ENCODE results near the gene ASL.

DNA sequence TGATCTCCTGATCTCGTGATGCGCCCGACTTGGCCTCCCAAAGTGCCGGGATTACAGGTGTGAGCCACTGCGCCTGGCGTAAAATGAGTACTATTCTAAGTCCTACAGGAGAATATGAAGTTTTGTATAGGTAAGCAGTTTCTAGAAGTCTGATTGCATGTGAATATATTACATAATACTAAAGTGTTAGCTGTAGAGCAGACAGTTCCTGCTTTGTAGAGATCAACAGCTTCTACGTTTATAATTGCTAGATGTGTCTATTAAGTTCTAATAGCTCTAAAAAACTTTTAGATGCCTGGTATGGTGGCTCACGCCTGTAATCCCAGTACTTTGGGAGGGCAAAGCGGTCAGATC lies 47.5 kb downstream of the ASL start:
- TF ChIP-seq, protein P1, sequence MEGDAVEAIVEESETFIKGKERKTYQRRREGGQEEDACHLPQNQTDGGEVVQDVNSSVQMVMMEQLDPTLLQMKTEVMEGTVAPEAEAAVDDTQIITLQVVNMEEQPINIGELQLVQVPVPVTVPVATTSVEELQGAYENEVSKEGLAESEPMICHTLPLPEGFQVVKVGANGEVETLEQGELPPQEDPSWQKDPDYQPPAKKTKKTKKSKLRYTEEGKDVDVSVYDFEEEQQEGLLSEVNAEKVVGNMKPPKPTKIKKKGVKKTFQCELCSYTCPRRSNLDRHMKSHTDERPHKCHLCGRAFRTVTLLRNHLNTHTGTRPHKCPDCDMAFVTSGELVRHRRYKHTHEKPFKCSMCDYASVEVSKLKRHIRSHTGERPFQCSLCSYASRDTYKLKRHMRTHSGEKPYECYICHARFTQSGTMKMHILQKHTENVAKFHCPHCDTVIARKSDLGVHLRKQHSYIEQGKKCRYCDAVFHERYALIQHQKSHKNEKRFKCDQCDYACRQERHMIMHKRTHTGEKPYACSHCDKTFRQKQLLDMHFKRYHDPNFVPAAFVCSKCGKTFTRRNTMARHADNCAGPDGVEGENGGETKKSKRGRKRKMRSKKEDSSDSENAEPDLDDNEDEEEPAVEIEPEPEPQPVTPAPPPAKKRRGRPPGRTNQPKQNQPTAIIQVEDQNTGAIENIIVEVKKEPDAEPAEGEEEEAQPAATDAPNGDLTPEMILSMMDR (conservative IDR thresholded peaks at IDR 0.05): no peak
- TF ChIP-seq EZH2 (IDR thresholded peaks at IDR 0.05; ENCODE audit: low read depth): no peak

Measured in PC-9 (cell line).